ENCODE measurements around the gene NPHP4.

NPHP4 gene

DNA sequence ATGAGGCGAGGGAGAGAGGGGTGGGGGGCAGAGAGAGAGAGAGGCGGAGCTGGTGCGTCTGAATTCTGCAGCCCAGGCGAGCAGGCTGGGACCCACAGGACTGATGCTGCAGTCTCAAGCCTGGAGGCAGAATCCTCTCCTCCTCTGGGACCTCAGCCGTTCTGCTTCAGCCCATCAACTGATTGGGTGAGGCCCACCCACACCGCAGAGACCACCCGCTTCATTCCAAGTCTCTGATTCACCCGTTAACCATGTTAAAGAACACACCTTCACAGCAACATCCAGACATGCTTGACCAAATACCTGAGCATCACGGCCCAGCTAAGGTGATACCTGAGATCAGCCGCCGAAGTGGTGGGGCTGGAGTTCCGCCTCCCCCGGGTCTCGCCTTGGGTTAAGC is 147.8 kb downstream of the NPHP4 start:
- DNase-seq, result no peak

GRCh38 chr1:5843521-5844096 is 148.6 kb downstream of the NPHP4 start:
- DNase-seq, result no peak

DNA sequence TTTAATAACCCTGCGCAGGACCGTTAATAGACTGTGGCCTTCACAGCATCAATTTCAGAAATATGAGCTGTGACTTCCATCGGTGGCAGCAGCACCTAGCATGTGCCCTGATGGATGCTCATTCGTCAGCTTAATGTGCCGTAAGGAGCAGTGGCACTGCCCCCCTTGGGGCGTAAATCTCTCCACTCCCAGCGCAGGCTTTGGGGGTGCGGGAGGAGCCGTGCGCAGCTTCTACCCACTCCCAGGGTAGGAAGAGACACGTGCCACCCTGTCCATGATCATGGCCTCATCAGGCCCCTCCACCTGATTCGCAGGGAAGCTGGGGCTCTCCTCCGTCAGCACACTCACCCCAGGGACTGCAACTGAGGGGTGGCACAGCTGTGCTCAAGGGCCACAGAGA is 149.5 kb downstream of the NPHP4 start:
- DNase-seq, result no peak

DNA sequence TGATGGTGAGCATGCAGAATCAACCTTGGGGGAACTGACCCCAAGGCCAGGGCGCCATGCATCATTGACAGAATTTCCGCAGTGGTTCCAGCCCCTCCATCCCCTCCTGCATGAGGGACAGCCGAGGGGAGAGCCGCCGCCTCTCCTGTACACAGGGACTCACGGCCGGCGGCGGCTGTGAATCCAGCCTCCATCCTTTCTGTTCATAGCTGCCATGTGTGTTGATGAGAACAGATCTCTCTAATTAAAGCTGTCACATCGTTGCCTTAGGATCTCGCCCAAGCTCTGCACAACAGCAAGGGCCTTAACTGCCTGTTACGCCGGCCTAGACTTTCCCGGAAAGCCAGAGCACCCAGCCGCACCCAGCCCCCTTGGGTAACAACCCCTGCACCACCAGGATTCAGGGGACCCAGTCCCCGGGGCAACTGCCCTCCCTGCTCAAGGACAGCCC is 151.6 kb downstream of the NPHP4 start:
- DNase-seq, result no peak

GRCh38 chr1:5839881-5840550 is 152.2 kb downstream of the NPHP4 start:
- DNase-seq, result no peak

DNA sequence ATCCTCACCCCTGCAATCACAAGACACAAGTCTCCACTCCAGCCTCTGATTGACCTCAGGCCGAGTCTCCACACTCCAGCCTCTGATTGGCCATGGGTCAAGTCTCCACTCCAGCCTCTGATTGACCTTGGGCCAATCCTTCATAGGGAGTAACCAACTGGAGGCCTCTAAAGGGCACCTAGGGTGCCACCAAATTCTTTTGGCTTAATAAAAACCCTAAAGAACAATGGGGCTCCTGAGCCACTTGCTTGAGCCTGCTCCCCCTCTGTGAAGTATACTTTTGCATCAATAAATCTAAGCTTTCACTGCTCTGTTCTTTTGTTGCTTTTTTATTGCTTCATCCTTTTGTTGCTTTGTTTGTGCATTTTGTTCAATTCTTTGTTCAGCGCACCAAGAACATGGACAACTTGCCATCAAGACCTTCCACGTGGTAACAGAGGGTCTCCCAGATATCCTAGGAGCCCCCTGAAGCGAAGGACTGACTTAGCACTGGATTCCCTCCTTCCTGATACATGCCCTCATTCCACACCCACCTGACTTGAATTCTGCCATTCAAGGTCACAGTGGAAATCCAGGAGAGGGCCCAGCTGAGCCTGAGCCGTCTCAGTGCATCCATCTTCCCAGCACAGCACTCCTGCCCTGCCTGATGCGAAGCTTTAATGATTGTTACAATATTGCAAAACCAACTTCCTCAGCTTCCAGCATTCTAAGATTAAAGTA is 152.9 kb downstream of the NPHP4 start:
- DNase-seq, result no peak

- DNase-seq, result no peak
Observed at GRCh38 chr1:5837976-5838653, 154.1 kb downstream of the NPHP4 start.

DNA sequence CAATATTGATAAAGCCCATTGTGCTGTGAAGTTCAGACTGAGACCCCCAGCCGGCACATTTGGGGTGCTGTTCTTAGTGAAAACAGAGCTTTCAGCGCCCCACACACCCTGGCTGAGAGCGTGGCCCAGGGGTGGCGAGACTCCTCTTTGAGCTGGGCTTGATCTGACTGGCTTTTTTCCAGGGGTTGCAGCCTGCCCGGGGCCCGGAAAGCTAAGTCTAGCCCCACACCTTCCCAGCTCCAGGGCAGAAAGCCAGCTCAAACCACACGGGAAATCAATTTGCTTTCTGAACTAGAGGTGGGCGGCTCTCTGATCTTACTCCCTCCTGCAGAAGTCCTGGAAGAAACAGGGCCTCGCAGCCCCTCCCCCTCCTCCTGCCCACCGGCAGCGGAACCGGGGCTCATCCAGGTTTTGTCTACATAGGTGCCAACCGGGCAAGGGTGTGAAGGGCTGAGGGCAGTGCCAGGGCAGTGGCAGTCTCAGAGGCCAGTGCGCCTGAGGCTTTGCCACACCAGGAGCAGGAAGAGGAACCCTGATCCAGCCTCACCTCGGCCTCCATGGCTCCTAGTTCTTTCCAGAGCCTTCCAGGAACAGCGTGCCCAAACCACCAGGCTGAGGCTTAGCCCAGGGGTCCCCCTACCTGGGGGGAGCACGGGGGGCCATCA is 155.3 kb downstream of the NPHP4 start:
- DNase-seq, result no peak

GRCh38 chr1:5835179-5835562 is 157.1 kb downstream of the NPHP4 start:
- no peak for DNase-seq

DNA sequence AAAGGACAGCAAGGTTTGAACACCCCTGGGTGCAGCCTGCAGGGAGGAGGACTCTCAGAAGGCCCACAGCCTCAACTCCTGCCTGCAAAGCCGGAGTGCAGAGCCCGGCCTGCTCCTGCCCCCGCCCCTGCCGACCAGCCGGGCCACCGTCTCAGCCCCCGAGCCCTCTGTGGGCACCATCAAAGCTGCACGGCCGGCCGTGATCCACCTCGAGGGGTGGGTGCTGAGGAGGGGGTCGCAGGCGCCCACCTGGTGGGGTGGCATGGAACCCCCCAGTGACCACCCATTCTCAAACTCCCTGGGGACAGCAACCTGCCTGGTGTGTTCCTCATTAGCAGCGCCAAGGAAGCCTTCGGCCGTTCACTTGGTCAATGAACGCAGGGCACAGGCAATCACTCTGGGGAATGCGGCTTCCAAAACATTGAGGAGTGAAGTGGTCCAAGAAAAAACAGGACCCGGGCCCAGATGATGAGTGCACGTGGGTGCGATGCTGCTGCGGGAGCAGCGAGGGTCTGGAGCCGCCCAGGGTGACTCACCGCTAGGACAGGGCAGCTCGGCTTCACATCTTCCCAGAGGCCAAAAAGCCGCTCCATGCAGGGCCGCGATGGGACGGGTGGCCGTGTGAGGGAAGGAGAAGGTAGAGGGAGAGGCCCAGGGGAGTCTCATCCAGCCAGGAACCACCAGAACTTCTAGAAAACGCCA is 157.6 kb downstream of the NPHP4 start:
- no peak for DNase-seq

DNA sequence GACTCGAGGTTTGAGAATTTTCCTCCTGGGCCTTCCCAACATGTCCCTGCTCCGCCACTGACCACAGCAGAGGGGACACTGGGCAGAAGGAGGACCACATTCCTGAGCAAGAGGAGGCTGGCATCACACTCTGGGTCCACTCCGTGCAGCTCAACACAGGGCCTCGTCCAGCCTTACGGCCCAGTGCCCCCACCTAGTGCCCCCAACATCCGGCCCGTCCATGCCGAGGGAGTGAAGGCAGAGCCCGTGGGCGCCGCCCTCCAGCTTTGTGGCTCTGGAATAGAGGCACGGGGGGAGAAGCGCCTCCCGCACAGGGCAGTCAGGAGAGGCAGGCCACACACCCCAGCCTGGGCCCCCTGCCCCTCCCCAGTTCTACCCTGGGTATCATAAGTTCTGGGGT is 158.3 kb downstream of the NPHP4 start:
- DNase-seq, result no peak

DNA sequence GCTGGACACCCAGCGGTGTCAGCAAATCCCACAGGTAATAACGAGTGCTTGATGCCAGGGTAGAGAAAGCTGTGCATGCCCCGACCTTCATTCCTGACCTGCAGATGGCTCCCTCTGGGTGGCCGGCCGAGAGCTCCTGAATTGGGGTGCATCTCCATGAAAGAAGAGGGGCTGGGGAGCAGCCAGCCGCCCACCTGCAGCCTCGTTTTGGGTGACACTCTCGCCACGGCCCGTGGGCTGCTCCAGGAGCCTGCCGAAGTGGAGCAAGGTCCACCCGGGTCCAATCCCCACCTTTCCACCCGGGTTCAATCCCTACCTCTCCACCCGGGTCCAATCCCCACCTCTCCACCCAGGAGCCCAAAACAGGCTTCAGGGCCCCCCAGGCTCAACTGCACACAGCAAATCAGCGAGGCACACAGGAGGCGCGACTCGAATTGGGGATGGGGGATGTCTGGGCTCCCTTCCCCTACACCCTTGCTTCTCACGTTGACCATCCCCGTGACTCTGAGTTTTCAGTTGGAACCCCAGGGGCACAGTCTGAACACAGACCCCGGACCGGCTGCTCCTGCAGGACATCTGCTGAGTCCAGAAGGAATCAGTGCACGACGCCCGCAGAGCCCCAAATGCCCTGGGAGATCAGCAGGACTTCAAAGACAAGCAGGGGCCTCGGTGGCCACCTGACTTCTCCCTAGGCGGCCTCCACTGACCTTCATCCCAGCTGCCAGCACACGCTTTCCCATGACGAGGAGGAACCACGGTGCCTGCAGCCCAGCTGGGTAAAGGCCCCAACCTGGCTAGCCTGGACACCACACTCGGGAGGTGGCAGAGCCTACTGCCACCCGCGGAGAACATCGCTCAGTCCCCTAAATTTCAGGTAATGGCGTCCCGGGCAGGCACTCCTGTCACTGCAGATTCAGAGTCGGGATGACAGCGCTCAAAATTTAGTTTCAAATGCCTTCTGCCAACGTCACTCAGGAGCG is 159.0 kb downstream of the NPHP4 start:
- DNase-seq, result no peak

DNA sequence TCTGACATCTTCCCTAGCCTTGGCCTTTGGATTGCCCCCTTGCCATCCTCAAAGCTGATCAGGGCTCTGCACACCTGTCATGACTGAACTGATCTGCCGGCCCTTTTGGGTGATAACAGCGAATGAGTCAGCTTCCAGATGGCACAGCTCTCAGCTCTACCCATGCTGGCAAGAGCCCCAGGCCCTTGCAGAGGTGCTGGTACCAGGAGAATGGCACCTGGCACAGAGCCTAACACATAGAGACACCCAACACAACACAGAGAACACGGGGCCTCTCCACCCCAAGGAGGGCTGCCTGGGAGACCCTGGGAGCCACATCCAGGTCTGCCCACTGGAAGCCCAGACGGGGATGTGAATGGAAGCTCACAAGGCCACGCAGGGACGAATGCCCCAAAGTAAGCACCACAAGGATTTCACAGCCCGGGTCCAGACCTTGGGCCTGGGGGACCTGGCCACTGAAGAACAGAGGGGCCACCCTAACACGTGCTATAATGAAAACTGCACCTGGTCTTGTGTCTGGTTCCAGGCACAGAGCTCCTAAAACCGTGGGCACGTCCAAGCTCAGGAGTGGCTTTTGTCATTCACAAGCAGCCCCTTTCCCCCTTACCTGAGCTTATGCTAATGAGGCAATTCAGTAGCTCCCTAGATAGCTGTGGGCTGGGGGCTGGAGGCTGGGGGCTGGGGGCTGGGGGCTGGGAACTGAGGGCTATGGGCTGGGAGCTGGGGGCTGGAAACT is 160.5 kb downstream of the NPHP4 start:
- no peak for DNase-seq

GRCh38 chr1:5830771-5831599 is 161.2 kb downstream of the NPHP4 start:
- no peak for DNase-seq

DNA sequence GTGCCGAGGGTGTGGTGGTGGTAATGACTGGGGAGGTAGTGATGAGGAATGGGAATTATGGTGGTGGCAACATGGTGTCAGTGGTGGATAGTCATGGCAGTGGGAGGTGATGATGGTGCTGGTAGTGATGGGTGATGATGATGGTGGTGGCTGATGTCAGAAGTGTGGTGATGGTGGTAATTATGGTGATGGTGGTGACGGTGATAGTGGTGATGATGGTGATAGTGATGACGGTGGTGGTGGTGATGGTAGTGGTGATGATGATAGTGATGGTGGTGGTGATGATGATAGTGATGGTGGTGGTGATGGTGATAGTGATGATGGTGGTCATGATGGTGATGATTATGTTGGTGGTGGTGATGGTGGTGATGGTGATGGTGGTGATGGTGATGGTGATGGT is 162.8 kb downstream of the NPHP4 start:
- DNase-seq, result no peak

GRCh38 chr1:5828308-5828935 is 163.8 kb downstream of the NPHP4 start:
- no peak for DNase-seq

DNA sequence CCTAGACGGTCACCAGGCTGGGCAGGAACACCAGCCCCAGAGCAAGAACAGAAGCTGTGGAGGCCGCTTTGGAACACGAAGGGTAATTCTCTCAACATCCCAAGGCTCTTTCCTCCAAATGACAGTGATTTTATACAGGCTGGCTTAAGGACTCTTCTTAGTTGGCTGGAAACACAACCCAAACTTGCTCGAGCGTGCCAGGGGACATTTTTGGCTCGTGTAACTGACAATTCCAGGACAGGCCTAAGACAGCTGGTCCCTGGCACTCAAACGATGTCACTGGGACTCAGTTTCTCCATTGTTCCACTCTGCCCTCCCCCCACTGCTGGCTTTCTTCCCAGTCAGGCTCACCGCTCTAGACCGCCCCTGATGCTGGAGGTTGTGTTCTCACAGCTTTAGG is 164.7 kb downstream of the NPHP4 start:
- DNase-seq, result no peak

- DNase-seq, result no peak
Observed at GRCh38 chr1:5826601-5827000, 165.6 kb downstream of the NPHP4 start.

DNA sequence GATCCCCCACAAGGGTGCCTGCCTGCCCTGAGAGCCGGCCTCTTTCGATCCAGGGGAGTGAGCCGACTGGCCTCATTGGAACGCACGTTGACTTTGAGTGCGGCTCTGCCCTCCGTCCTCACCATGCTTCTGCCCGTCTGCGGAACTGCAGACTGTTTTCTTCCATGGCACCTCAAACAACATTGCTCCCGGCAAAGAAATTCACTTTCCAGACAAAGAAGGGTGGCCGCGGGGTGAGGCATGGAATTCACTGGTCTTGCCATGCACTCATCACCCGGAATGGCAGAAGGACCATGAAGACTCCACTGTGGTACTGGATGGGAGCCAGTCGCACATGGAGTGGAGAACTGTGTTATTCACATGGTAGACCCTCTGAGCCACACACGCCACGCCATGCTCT is 169.5 kb downstream of the NPHP4 start:
- no peak for DNase-seq
